A549 (cell line): ENCODE data around the gene SORL1-AS1.

Experiments used
- ATAC-seq, 2 experiments: fragments of 200-7000 bp in 1 of 2; fragments of >200 bp in 1 of 2; cut with Nextera tagmentation in 1 of 2; cut with Tn5 transposase in 1 of 2; 3 replicates each; pipeline versions ENCODE4 v1.8.0 to v1.9.1; 2018 to 2020; ENCODE audit warnings: mild to moderate bottlenecking in 1 of 2, moderate library complexity in 1 of 2
- CTCF ChIA-PET: fragments of 300-600 bp; sonication (Branson Sonifier 250); formaldehyde crosslinking; extraction: SDS; loops from one replicate; lab custom pipeline; 2021; ENCODE audit warnings: antibody characterized with exemption, inconsistent platforms; lab: Yijun Ruan, JAX
- POLR2A ChIA-PET: fragments of 350-600 bp; formaldehyde crosslinking; extraction: SDS; loops from one replicate; lab custom pipeline; 2021; ENCODE audit warnings: antibody characterized with exemption, inconsistent platforms; lab: Yijun Ruan, JAX
- DNase-seq, 2 experiments: peaks; one replicate each; pipeline versions ENCODE4 v3.0.0 to v3.0.0-alpha.2; 2011 to 2016; ENCODE audit warnings: low read depth in 1 of 2, low spot score in 1 of 2
- FAIRE-seq: peaks from 2 replicates; lab custom pipeline; 2011; peaks lifted over from hg19 to GRCh38; lab: Jason Lieb, UNC
- H3K27ac ChIP-seq, 2 experiments: fragments of >200 bp; sonication (Bioruptor Twin); formaldehyde crosslinking; 3 replicates each; pipeline ENCODE4 v1.5.1; 2016 to 2017
- H3K4me1 ChIP-seq: fragments of >200 bp; sonication (Bioruptor Twin); formaldehyde crosslinking; 3 replicates; pipeline ENCODE4 v1.6.1; 2016
- H3K4me2 ChIP-seq: fragments of >200 bp; sonication (Bioruptor Twin); formaldehyde crosslinking; 3 replicates; pipeline ENCODE4 v1.6.1; 2016
- H3K4me3 ChIP-seq: fragments of >200 bp; sonication (Bioruptor Twin); formaldehyde crosslinking; 3 replicates; pipeline ENCODE4 v1.5.1; 2016
- H3K9me3 ChIP-seq: fragments of >200 bp; sonication (Bioruptor Twin); formaldehyde crosslinking; 3 replicates; pipeline ENCODE4 v1.6.1; 2016
- EHMT2 ChIP-seq: fragments of 200-600 bp; sonication (generic); IDR thresholded peaks from 2 replicates; pipeline ENCODE4 v1.6.1; 2016; ENCODE audit warnings: antibody characterized with exemption, low read depth, mild to moderate bottlenecking, moderate library complexity
- FOXS1 ChIP-seq: fragments of 250-450 bp; sonication (Bioruptor Pico); IDR thresholded peaks from 2 replicates; pipeline ENCODE4 v1.5.0; 2020; ENCODE audit warnings: mild to moderate bottlenecking, moderate library complexity
- GATA3 ChIP-seq: IDR thresholded peaks from 2 replicates; pipeline ENCODE4 v1.6.1; 2012; ENCODE audit warnings: borderline replicate concordance
- HDAC2 ChIP-seq: fragments of 200-600 bp; sonication (generic); IDR thresholded peaks from 2 replicates; pipeline ENCODE4 v1.6.1; 2016
- HOXB5 ChIP-seq: fragments of 250-450 bp; sonication (Bioruptor Pico); IDR thresholded peaks from 2 replicates; pipeline ENCODE4 v1.5.0; 2020; ENCODE audit warnings: mild to moderate bottlenecking, moderate library complexity
- KDM5A ChIP-seq: fragments of 200-600 bp; sonication (generic); IDR thresholded peaks from 2 replicates; pipeline ENCODE4 v1.6.1; 2016; ENCODE audit warnings: antibody characterized with exemption, mild to moderate bottlenecking
- MAFK ChIP-seq: fragments of 450-650 bp; IDR thresholded peaks from 2 replicates; pipeline ENCODE4 v1.6.1; 2014; ENCODE audit not compliant: partially characterized antibody
- MAZ ChIP-seq: fragments of 150-350 bp; IDR thresholded peaks from 2 replicates; pipeline ENCODE4 v1.6.1; 2014; ENCODE audit warnings: antibody characterized with exemption, low read depth, low read length, borderline replicate concordance
- MYC ChIP-seq: IDR thresholded peaks from 2 replicates; pipeline ENCODE4 v1.6.1; 2012; ENCODE audit warnings: mild to moderate bottlenecking, inconsistent platforms, low read length, improper control_type of control experiment, borderline replicate concordance
- NFE2L2 ChIP-seq: fragments of 150-350 bp; conservative IDR thresholded peaks from 2 replicates; pipeline ENCODE4 v1.6.1; 2014; ENCODE audit warnings: low read length
- PHF8 ChIP-seq: fragments of 200-600 bp; sonication (generic); IDR thresholded peaks from 2 replicates; pipeline ENCODE4 v1.6.1; 2016; ENCODE audit warnings: low read depth, mild to moderate bottlenecking, antibody characterized with exemption, moderate library complexity, borderline replicate concordance
- RARB ChIP-seq: fragments of 250-450 bp; sonication (Bioruptor Pico); IDR thresholded peaks from 2 replicates; pipeline ENCODE4 v1.8.0; 2021; ENCODE audit warnings: mild to moderate bottlenecking, moderate library complexity
- SREBF2 ChIP-seq: fragments of 450-650 bp; IDR thresholded peaks from 2 replicates; pipeline ENCODE4 v1.6.1; 2014; ENCODE audit warnings: mild to moderate bottlenecking, moderate library complexity
- ZFP36 ChIP-seq: fragments of 450-650 bp; IDR thresholded peaks from 2 replicates; pipeline ENCODE4 v1.6.1; 2014; ENCODE audit warnings: borderline replicate concordance; ENCODE audit not compliant: partially characterized antibody
- ZNF302 ChIP-seq: fragments of 250-450 bp; sonication (Bioruptor Pico); IDR thresholded peaks from 2 replicates; pipeline ENCODE4 v1.9.0; 2021; ENCODE audit warnings: inconsistent platforms, mild to moderate bottlenecking, moderate library complexity
- ZSCAN20 ChIP-seq: fragments of 250-450 bp; sonication (Bioruptor Pico); IDR thresholded peaks from 2 replicates; pipeline ENCODE4 v1.8.0; 2022; ENCODE audit warnings: mild to moderate bottlenecking, moderate library complexity
- whole genome bisulfite sequencing: methylation state at CpG from one replicate; pipeline ENCODE4 v1.1.6; 2017; ENCODE audit errors: missing lambda C conversion rate; 5-methylcytosine and 5-hydroxymethylcytosine counted together
- TF ChIP-seq, protein P1 (sequence below): fragments of 250-450 bp; sonication (Bioruptor Pico); IDR thresholded peaks from 2 replicates; pipeline ENCODE4 v1.5.0; 2020; ENCODE audit warnings: low read depth, mild to moderate bottlenecking, moderate library complexity
- TF ChIP-seq, protein P2 (sequence below): IDR thresholded peaks from 2 replicates; pipeline ENCODE4 v1.6.1; 2012; ENCODE audit warnings: low read depth, borderline replicate concordance
- TF ChIP-seq, protein P3 (sequence below): fragments of 250-450 bp; sonication (Bioruptor Pico); IDR thresholded peaks from 2 replicates; pipeline ENCODE4 v1.5.0; 2021; ENCODE audit warnings: mild to moderate bottlenecking, moderate library complexity, borderline replicate concordance
- TF ChIP-seq, protein P4 (sequence below): IDR thresholded peaks from 2 replicates; pipeline ENCODE4 v1.6.1; 2012

Gene SORL1-AS1

DNA sequence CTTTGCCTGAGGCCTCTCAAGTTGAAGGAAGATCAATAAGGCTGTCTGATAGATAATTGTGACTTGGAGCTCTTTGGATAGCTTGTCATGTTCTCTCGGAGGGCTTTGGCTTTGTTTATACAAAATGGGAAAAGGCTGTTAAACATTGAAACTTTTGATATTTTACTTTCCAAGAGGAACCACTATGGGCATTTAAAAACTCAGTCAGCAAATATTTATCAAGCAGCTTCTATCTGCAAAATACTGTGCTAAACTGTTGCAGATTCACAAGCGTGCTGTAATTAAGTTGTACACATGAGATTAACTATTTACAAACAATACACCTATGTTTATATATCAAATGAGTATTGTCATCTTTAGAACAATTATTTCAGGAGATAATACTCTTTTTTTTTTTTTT, 35.2 kb downstream of the SORL1-AS1 start:
- no peak for TF ChIP-seq MYC
- TF ChIP-seq ZFP36: no peak
- no peak for TF ChIP-seq ZNF302 (CRISPR knock-in tag)
- peak; percentile 26 for TF ChIP-seq MAFK
- Histone ChIP-seq H3K4me1 (no peaks in the 10 kb centered on the region), H3K27ac (no peak overlapping the region), H3K9me3 (no peaks in the 10 kb centered on the region), H3K4me3 (no peak overlapping the region), H3K4me2 (no peak overlapping the region)
- FAIRE-seq (no peak), DNase-seq (no peak), ATAC-seq (no peak)
- ChIA-PET POLR2A (no interaction called here), CTCF (interaction anchor here (0.6 to 0.7 kb wide), 2 partner anchors 708 to 1174 kb away, joined by 3 read pairs; no protein-coding TSS in a partner anchor)
- 52% methylated on average over 2 of the region's 2 CpGs for WGBS

DNA sequence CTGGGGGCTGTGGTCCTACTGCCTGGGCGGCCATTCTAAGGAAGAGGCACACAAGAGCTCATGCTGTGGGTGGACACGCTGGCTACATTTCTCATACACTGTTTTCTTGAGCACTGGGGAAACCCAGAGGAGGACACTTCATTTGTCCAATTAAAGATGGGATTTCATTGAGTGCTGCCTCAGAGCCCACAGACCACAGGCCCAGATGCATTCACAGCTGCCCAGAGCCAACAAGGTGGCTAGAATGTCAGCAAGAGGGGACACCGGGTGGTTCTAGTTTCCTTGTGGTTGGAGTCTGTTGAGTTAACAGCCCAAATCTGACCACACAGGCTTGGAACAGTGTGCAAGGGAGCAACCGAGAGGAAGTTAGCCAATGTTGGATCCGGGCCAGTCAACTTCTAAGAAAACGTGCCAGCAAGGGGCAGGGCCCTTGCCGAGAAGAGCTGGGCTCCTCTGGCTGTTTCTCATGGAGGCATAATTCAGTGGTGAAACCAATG, 35.7 kb downstream of the SORL1-AS1 start:
- H3K4me2 ChIP-seq: no peak overlapping the region
- ATAC-seq: no peak
- no peaks in the 10 kb centered on the region for H3K4me1 ChIP-seq
- WGBS: 64% methylated on average over 3 of the region's 7 CpGs
- ChIA-PET CTCF (interaction anchor here (0.6 to 0.7 kb wide), 2 partner anchors 708 to 1175 kb away, joined by 3 read pairs; no protein-coding TSS in a partner anchor), POLR2A (no interaction called here)
- FAIRE-seq: no peak
- H3K9me3 ChIP-seq: no peaks in the 10 kb centered on the region
- TF ChIP-seq RARB: no peak
- no peak for TF ChIP-seq ZNF302 (CRISPR knock-in tag)
- no peak for TF ChIP-seq ZSCAN20 (CRISPR knock-in tag)
- no peak for TF ChIP-seq HOXB5 (CRISPR knock-in tag)
- H3K4me3 ChIP-seq: no peak overlapping the region
- DNase-seq: peak in 1 of 2 experiments; percentile 1
- no peak overlapping the region for H3K27ac ChIP-seq

DNA sequence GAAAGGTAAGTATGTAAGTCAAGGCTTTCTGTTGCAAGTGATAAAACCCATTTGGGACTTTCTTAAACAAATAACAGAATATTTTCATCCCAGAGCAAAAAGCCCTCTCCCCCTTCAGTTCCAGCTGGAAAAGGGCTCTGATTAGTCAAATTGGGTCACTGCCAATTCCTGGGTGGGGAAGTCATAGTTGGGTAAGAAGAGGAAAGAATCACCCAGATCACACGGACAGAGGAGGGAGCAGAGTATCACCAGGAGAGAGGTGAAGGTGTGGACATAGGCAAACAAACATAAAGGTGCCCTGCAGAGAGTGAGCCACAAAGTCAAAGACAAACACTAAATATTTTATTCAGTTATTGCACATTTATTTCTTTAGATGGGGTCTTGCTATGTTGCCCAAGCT, 36.9 kb downstream of the SORL1-AS1 start:
- DNase-seq (no peak), ATAC-seq (no peak), FAIRE-seq (no peak)
- 0% methylated on average over 1 of the region's 1 CpG for WGBS
- H3K27ac ChIP-seq: no peak overlapping the region
- CTCF ChIA-PET: interaction anchor here (0.5 kb wide), 1 partner anchor 123 kb away, joined by 3 read pairs; the partner anchor contains the start of gene SC5D
- no peaks in the 10 kb centered on the region for H3K4me1 ChIP-seq
- H3K4me3 ChIP-seq: no peak overlapping the region
- H3K4me2 ChIP-seq: no peak overlapping the region
- H3K9me3 ChIP-seq: no peaks in the 10 kb centered on the region
- POLR2A ChIA-PET: no interaction called here
- TF ChIP-seq PHF8: no peak
- TF ChIP-seq, protein P1, sequence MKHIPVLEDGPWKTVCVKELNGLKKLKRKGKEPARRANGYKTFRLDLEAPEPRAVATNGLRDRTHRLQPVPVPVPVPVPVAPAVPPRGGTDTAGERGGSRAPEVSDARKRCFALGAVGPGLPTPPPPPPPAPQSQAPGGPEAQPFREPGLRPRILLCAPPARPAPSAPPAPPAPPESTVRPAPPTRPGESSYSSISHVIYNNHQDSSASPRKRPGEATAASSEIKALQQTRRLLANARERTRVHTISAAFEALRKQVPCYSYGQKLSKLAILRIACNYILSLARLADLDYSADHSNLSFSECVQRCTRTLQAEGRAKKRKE: no peak
- no peak for TF ChIP-seq HDAC2
- TF ChIP-seq FOXS1 (CRISPR knock-in tag): no peak
- TF ChIP-seq EHMT2: no peak
- TF ChIP-seq NFE2L2: no peak
- TF ChIP-seq, protein P2, sequence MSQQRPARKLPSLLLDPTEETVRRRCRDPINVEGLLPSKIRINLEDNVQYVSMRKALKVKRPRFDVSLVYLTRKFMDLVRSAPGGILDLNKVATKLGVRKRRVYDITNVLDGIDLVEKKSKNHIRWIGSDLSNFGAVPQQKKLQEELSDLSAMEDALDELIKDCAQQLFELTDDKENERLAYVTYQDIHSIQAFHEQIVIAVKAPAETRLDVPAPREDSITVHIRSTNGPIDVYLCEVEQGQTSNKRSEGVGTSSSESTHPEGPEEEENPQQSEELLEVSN: no peak
- TF ChIP-seq HOXB5 (CRISPR knock-in tag): no peak
- no peak for TF ChIP-seq SREBF2
- no peak for TF ChIP-seq KDM5A
- no peak for TF ChIP-seq GATA3
- TF ChIP-seq MAZ: no peak
- TF ChIP-seq, protein P3, sequence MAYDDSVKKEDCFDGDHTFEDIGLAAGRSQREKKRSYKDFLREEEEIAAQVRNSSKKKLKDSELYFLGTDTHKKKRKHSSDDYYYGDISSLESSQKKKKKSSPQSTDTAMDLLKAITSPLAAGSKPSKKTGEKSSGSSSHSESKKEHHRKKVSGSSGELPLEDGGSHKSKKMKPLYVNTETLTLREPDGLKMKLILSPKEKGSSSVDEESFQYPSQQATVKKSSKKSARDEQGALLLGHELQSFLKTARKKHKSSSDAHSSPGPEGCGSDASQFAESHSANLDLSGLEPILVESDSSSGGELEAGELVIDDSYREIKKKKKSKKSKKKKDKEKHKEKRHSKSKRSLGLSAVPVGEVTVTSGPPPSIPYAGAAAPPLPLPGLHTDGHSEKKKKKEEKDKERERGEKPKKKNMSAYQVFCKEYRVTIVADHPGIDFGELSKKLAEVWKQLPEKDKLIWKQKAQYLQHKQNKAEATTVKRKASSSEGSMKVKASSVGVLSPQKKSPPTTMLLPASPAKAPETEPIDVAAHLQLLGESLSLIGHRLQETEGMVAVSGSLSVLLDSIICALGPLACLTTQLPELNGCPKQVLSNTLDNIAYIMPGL (CRISPR knock-in tag): no peak
- TF ChIP-seq, protein P4, sequence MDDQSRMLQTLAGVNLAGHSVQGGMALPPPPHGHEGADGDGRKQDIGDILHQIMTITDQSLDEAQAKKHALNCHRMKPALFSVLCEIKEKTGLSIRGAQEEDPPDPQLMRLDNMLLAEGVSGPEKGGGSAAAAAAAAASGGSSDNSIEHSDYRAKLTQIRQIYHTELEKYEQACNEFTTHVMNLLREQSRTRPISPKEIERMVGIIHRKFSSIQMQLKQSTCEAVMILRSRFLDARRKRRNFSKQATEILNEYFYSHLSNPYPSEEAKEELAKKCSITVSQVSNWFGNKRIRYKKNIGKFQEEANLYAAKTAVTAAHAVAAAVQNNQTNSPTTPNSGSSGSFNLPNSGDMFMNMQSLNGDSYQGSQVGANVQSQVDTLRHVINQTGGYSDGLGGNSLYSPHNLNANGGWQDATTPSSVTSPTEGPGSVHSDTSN: no peak
